GM12891 (cell line): Measurements from ENCODE around the gene RNASEL.
A peak's percentile ranks its signal among the peaks of the same experiment; 100 is the strongest.

Experiments used
- DNase-seq: peaks from one replicate; pipeline ENCODE4 v3.0.0; 2011; ENCODE audit warnings: low spot score; ENCODE audit not compliant: insufficient read length
- FAIRE-seq: peaks from 2 replicates; lab custom pipeline; 2011; peaks lifted over from hg19 to GRCh38; lab: Jason Lieb, UNC
- PAX5 ChIP-seq: IDR thresholded peaks from 2 replicates; pipeline ENCODE4 v1.6.1; 2011; ENCODE audit warnings: low read length, moderate library complexity, mild to moderate bottlenecking; ENCODE audit not compliant: insufficient read depth, severe bottlenecking
- POLR2A ChIP-seq: IDR thresholded peaks from 2 replicates; pipeline ENCODE4 v1.6.1; 2011; ENCODE audit warnings: low read depth, low read length, control low read depth
- POLR2AphosphoS5 ChIP-seq: IDR thresholded peaks from 2 replicates; pipeline ENCODE4 v1.6.1; 2011; ENCODE audit warnings: low read depth, low read length, control low read depth
- POU2F2 ChIP-seq: IDR thresholded peaks from 2 replicates; pipeline ENCODE4 v1.6.1; 2011; ENCODE audit warnings: low read depth, mild to moderate bottlenecking, control low read depth, low read length, moderate library complexity
- SPI1 ChIP-seq: IDR thresholded peaks from 2 replicates; pipeline ENCODE4 v1.6.1; 2011; ENCODE audit warnings: low read depth, low read length, control low read depth
- TAF1 ChIP-seq: IDR thresholded peaks from 2 replicates; pipeline ENCODE4 v1.6.1; 2011; ENCODE audit warnings: low read depth, low read length, control low read depth

Gene RNASEL

DNA sequence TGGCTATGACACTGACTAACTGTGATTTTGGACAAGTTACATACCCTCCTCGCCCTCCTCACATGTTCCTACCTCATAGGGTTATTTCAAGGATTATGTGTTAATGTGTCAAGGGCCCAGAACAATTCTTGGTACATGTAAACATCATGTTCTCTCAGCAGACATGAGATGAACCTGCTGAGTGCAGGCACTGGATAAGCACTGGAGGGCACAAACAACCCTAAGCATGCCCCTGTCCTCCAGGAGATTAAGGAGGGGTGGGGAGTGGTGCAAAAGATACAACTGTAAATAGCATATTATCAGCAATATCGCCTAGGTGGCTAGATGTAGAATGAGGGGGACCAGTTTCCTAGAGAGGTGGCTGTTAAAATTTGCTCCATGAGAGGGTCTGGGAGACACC is 32.9 kb upstream of the RNASEL start:
- no peak for TF ChIP-seq PAX5
- no peak for TF ChIP-seq TAF1
- TF ChIP-seq POLR2A = no peak
- no peak for TF ChIP-seq POLR2AphosphoS5
- TF ChIP-seq POU2F2 = no peak
- no peak for TF ChIP-seq SPI1
- peak; percentile 92 for FAIRE-seq
- no peak for DNase-seq

DNA sequence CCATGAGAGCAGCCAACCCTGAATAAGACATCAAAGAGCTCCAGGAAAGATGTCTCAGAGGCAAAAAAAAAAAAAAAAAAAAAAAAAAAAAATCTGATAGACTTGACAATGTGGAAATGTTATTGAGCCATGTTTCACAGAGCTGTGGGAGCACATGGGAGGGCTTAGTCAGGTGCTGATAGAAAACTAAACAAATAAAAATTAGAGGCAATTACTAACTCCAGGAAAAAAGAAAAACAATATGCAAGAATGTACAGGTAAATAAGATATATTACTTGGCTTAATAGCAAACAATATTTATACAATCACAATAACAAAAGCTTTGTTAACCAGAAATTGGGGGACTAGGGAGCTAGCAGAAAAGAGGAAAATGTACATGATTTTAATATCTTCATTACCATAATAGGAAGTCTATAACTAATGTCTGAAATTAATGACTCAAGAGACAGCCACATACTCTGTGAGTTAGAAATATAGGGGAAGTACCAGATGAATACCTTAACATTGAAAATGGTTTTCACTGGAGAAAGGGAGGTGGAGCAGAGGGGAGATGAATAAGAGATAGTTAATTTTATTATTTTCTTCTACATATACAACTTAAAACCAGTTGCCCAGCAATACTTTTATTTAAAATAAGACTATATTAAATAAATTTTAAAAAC is 32.0 kb upstream of the RNASEL start:
- FAIRE-seq (no peak), DNase-seq (no peak)
- TF ChIP-seq SPI1 = no peak
- no peak for TF ChIP-seq TAF1
- no peak for TF ChIP-seq POU2F2
- no peak for TF ChIP-seq PAX5
- TF ChIP-seq POLR2A = no peak
- no peak for TF ChIP-seq POLR2AphosphoS5

DNA sequence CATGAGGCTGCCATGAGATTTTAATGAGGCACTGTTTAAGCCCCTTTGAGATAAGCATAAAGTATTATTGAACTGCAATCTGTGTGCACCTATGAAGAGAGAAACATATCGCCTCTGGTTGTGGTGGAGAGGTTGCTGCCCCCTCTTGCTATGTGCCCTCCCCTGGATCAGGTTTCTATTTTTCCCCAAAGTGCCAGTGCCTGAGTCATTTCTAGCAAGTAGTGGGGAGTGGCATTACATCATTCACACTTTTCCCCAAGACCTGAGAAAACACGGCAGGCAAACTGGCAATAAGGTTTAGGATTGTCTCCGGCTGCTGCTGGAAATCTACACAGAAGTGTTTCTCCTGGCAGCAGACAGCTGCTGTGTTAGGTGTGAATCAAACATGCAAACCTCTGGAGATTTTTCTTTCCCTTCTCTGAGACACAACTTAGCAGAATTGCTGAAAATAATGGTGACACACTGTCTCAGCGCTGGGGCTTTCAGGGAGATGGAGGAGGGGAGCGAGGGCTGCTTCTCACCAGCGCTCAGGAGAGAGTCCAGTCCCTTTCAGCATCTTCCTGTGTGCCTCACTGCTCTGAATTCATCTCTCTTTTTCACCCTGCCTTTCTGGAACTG is 28.8 kb upstream of the RNASEL start:
- FAIRE-seq = no peak
- no peak for DNase-seq
- TF ChIP-seq TAF1 (no peak), SPI1 (no peak), PAX5 (no peak)

DNA sequence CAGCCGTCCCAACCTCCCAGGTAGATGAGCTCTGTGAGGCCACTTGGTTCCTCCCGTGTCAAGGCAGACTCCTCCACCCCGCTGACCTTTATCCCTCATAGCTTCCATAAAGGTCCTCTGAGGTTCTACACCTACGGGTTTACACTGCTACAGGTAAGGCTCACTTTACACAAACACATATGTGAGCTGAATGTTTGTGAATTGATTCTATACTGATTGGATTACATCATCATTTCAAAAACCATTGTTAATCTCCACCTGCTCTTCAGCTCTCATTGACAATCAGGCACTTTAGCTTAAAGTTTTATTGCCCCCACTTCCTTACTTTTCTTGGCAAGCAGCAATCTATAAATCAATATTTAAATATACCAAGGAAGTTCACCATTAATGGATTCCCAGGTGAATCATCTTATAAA is 28.0 kb upstream of the RNASEL start:
- DNase-seq (no peak), FAIRE-seq (peak; percentile 31)
- no peak for TF ChIP-seq PAX5
- no peak for TF ChIP-seq POLR2A
- no peak for TF ChIP-seq POU2F2
- TF ChIP-seq TAF1 = no peak
- TF ChIP-seq POLR2AphosphoS5 = no peak
- no peak for TF ChIP-seq SPI1

DNA sequence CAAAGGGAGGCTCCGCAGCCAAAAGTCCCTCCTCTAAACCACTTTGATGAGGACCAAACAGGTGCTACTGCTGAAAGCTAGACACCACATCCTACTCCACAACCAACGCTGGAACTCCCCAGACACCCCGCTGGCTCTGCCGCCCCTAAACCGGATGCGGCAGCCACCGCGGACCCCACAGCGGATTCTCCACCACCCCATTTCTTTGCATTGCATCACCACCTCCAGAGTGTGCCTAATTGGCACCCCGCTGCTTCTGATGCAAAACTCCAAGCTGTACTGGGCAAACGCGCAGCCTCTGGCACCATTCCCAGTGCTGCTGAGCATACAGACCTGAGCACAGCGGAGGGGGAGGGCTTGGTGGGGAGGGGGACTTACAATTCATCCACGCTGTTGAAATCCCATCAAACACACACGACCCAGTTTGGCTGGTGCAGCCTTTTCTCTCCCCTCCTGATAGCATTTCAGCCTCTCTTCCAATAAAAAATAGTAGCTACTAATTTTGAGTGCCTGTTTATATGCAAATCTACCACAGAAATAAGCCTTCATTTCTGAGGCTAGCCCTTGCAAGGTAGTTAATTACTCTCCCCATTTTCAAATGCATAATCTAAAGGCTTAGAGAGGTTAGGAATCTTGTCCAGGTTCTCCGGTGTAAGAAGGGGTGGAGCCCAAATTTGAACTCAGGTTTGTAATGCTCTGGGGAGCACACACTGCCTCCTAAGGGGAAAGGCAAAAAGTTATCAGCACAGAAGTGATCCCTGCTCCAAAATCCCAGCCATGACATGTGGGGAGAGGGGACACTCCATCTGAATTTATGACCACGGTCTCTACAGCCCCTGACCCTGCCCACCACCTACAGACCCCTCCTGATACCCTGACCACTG is 27.3 kb upstream of the RNASEL start:
- FAIRE-seq = peak; percentile 91
- peak; percentile 50 for DNase-seq
- TF ChIP-seq PAX5 (peak; percentile 15), POU2F2 (0 out of 2 replicates have a peak, but pooled peaks have one; percentile 64), SPI1 (no peak), POLR2A (peak; percentile 11; the same call in 1 of the 2 replicates)

DNA sequence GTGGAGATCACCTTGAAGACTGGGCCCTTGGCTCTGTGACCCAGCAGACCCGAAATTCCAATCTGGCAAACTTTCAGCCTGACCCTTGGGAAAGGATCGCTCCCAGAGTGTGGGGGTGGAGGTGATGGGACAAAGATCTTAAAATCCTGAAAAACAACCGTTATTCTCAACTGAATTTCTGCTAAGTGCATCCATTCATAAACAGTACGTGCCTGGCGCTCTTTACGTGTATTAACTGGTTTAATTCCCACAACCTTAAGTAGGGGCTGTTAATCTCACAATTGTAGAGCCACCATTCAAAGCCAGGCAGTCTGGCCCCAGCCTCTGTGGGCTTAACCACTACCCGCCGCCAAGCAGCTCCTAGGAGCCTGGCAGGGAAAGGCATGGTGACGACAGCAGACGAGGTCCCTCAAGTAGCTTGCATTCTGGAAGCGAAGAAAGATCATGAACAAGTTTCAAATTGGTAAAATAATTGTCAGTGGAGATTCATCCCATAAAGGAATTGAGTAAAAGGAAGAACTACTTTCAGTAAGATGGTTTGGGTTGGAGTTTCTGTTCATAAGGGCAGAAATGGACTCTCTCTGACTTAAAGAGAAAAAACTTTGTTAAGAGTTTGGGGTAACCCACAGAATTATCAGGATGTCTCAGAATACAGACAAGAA is 26.5 kb upstream of the RNASEL start:
- FAIRE-seq (peak; percentile 31), DNase-seq (no peak)
- TF ChIP-seq POLR2AphosphoS5 (no peak; the same call in 1 of the 2 replicates), POLR2A (0 out of 2 replicates have a peak, but pooled peaks have one; percentile 11)

DNA sequence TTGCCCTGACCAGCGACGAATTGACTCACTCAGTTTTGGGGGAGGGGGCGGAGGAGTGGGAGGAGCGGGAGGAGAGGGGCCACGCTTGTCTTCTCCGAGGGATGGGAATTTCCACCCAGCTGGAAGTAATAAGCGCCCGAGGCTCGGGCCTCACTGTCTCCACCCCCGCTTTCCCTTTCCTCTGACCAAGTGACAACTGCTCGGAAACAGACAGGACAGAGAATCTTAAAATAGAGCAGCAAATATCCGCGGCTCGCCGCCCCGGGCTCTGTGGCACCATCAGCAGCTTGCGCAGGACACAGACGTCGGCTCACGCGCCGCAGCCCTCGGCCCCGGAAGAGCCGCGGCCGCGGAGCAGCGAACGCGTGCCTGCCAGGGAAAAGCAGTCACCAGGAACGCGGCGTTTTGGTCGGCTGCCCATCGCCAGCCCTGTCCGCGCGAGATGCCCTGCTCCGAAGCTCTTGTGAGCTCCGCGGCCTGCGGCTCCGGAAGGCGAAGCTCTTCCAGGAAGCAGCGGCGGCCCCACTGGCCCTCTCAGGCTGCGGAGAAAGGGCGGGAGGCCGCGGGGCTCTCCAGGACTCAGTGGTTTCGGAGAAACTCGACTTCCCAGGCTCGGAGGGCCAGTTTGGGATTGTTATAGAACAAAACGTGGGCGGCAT is 25.9 kb upstream of the RNASEL start:
- TF ChIP-seq POLR2AphosphoS5 (peak; percentile 62), PAX5 (peak; percentile 88), TAF1 (peak; percentile 51), POU2F2 (peak; percentile 40), SPI1 (no peak), POLR2A (peak; percentile 61; the same call in 1 of the 2 replicates)
- DNase-seq (peak; percentile 46), FAIRE-seq (peak; percentile 66)

DNA sequence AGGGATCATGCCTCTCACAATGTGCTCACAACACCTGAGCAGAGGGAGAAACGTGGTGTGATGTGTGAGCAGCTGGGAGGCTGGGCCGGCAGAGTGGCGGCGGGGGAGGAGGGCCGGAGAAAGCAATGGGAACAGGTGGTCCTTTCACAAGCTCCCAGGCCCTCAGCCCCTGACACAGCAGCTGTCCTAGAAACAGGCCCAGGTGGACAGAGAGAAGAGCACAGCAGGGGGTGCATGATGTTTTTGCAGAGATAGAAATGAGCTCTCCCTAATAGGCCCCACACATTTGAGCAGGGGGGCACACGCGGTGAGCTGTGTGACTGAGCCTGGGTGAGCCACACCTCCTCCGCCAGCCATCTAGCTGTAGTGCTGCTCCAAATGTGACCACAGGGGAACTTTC is 22.7 kb upstream of the RNASEL start:
- no peak for DNase-seq
- no peak for TF ChIP-seq POU2F2
- peak; percentile 9 for FAIRE-seq

DNA sequence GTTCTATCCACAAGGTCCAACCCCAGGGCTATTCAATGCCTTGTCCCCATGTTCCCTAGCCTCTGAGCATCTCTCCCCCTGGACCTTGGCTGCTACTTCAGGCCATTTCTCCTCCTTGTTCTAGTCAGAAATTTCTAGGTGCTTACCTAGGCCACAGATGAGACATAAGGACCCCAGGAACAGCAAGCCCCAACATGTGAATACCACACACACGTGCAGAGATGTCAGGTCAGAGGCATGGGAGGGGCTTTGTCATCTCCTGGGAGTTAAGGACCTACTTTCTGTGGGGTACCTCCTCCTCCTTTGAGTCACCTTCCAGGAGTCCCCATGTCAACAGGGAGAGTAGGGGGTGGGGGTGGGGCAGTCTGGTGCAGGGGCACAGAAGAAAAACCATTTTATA is 22.3 kb upstream of the RNASEL start:
- no peak for DNase-seq
- no peak for TF ChIP-seq PAX5
- TF ChIP-seq SPI1 = no peak
- no peak for TF ChIP-seq TAF1
- TF ChIP-seq POLR2AphosphoS5 = no peak
- no peak for TF ChIP-seq POLR2A
- TF ChIP-seq POU2F2 = no peak
- peak; percentile 20 for FAIRE-seq

DNA sequence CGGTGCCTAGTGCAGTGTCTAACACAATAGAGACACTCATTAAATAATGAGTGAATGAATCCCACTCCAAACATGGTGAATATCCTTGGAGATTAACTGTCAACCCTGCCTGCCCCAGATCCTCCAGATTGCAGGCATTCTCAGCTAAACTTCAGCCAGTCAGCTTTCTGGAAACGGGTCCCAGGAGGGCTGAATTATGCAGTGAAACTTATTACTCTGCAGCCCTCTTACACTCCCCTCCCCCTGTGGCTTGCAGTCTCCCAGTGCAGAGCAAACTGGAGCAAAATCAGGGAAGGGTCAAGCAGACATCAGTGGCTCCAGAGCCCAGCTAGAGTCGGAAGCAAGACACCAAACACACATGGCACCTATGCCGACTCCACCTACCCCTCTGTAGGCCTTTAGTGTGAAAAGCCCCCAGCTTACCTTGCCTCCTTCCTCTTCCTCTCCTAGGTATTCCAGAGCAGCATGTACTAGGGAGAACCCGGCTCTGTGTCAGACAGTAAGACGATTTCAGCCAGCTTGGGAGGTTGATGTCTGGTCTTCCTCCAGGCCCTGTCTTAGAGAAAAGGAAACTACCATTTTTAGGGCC is 21.6 kb upstream of the RNASEL start:
- DNase-seq (no peak), FAIRE-seq (no peak)
- TF ChIP-seq TAF1 (no peak), POLR2A (no peak), POLR2AphosphoS5 (no peak), POU2F2 (no peak), PAX5 (no peak), SPI1 (no peak)
